ENCODE measurements around the gene URAD. TPM values are rescaled to one million over a fixed set of nuclear protein-coding genes. Genes with fewer than 3 reads are reported as not detected.

URAD gene
- total RNA-seq, 2 donors from 2014 or later, result not detected

- TF ChIP-seq CTCF (IDR thresholded peaks at IDR 0.05), result no peak
- no peak overlapping the region for H3K4me3 ChIP-seq
- H3K4me1 ChIP-seq, result no peaks in the 10 kb centered on the region
- no peak for DNase-seq (ENCODE audit: low spot score)
- H3K36me3 ChIP-seq, result no peaks in the 10 kb centered on the region
- H3K27me3 ChIP-seq, result no peaks in the 10 kb centered on the region
- H3K9me3 ChIP-seq, result no peaks in the 10 kb centered on the region
- no peak overlapping the region for H3K27ac ChIP-seq
Observed at GRCh38 chr13:27991881-27992280, 3.4 kb upstream of the URAD start.

- TF ChIP-seq CTCF (IDR thresholded peaks at IDR 0.05), result no peak
- no peaks in the 10 kb centered on the region for H3K36me3 ChIP-seq
- H3K27me3 ChIP-seq, result peaks cover 2 to 16% of the 10 kb centered on the region in 2 donors
- H3K4me3 ChIP-seq, result no peak overlapping the region
- no peak overlapping the region for H3K27ac ChIP-seq
- DNase-seq (ENCODE audit: low spot score), result no peak
- no peaks in the 10 kb centered on the region for H3K9me3 ChIP-seq
- peaks cover 0 to under 1% of the 10 kb centered on the region in 2 donors for H3K4me1 ChIP-seq
Observed at GRCh38 chr13:27985600-27985999, 2.9 kb downstream of the URAD start.

- H3K27me3 ChIP-seq, result peaks cover 19 to 47% of the 10 kb centered on the region in 2 donors
- no peaks in the 10 kb centered on the region for H3K36me3 ChIP-seq
- no peaks in the 10 kb centered on the region for H3K9me3 ChIP-seq
- no peak overlapping the region for H3K27ac ChIP-seq
- peaks cover 0 to 31% of the 10 kb centered on the region in 2 donors for H3K4me1 ChIP-seq
- no peak for TF ChIP-seq CTCF (IDR thresholded peaks at IDR 0.05)
- DNase-seq (ENCODE audit: low spot score), result no peak
- no peak overlapping the region for H3K4me3 ChIP-seq
Observed at GRCh38 chr13:27982361-27982760, 6.1 kb downstream of the URAD start.

GRCh38 chr13:27981006-27981708 is 7.3 kb downstream of the URAD start:
- Histone ChIP-seq H3K27ac (no peak overlapping the region), H3K9me3 (no peaks in the 10 kb centered on the region), H3K27me3 (peaks cover 19 to 50% of the 10 kb centered on the region in 2 donors), H3K36me3 (no peaks in the 10 kb centered on the region), H3K4me1 (peaks cover 0 to 31% of the 10 kb centered on the region in 2 donors), H3K4me3 (no peak overlapping the region)
- no peak for TF ChIP-seq CTCF (IDR thresholded peaks at IDR 0.05)
- no peak for DNase-seq (ENCODE audit: low spot score)

- Histone ChIP-seq H3K9me3 (no peaks in the 10 kb centered on the region), H3K36me3 (no peaks in the 10 kb centered on the region), H3K4me3 (no peak overlapping the region), H3K4me1 (peaks cover 0 to 34% of the 10 kb centered on the region in 2 donors), H3K27me3 (peaks cover 19 to 55% of the 10 kb centered on the region in 2 donors), H3K27ac (no peak overlapping the region)
- TF ChIP-seq CTCF (IDR thresholded peaks at IDR 0.05), result no peak
- DNase-seq (ENCODE audit: low spot score), result no peak
Observed at GRCh38 chr13:27980280-27980998, 8.1 kb downstream of the URAD start.
